Activated CD4-positive, alpha-beta T cell treated with anti-CD3 and anti-CD28 coated beads, Interleukin-2, amount 50 U/mL, for 4 hours (primary cell): ENCODE measurements around the gene CAPN9.
"Not testable (repeated sequence)": the region's sequence is repeated elsewhere in the genome, so short reads cannot be mapped to it uniquely, and the experiment has no call there.

ENCODE experiments used
- DNase-seq, 2 experiments: peaks; one replicate each; pipeline ENCODE4 v3.0.0-alpha.2; 2020

The CAPN9 gene

DNA sequence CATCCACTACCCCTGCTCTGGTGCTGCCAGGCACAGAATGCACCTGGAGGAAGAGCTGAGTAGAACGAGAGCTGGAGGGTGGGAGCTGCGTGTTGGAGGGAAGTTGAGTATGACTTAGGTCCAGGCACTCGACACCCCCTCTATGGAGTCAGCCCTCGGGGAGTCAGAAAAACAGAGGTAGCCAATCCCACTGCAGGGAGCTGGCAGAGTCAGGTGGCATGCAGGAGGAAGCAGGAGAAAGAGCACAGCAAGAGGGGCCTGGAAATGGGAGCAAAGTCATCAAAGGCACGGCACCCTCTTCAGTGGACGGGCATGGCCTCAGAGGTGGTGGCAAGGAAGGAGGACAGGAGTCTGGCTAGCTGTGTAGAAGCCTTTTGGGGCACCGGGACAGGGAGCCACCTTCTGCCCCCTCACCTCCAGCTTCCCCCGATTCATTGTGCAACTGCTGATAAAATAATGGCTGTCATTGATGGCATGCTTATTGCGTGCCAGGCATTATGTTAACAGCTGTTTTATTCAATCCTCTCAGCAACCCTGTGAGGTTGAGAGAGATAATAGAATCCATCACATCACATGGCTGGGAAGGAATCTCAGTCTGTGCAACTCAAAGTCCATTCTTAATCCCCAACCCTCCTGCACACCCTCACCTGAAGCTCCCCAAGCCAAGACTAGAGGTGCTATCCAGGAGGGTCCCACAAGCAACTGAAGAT, 79.1 kb downstream of the CAPN9 start:
- no peak for DNase-seq

DNA sequence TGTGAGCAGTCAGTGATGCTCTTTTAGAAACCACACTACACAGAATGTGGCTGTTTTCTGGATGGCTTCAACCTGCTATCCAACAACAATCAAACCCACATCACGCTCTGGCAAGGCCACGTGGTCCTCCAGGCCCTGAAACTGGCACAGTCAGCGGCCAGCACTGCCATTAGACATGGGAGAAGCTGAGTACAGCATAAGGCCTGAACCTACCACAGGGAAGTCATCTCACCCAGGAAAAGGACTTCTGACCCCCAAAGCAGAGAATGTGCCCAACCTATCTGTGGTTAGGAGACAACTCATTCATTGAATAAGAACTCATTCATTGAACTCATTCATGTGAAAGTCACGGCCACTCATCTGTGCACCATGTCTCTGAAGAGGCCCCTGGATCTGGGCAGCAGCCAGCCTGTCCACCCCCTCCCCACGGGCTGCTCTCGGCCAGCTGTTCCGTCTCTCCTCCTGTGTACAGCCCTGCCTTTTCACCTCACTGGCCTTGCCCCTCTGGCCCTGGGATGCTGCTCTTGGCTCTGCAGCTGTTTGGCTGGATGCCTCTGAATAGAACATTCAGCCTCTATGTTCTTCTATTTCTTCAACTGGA, 80.0 kb downstream of the CAPN9 start:
- no peak for DNase-seq

DNA sequence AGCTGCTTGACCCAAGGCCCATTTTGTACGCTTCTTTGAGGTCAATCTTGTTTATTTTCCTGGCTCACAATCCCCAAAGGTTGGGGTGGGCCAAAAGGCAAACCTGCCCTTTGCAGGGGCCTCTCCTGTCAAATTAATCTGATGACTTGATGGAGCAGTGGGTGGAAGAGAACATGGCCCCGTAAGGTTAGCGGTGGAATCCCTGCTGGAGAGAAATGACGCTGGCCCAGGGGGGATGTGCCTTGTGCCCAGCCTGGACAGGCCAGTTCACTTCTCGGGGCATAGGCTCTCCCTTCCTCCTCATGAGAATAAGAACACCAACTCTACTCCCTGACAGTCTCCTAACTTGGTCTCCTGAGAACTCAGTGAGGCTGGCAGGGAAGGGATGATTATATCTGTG, 80.6 kb downstream of the CAPN9 start:
- no peak for DNase-seq

DNA sequence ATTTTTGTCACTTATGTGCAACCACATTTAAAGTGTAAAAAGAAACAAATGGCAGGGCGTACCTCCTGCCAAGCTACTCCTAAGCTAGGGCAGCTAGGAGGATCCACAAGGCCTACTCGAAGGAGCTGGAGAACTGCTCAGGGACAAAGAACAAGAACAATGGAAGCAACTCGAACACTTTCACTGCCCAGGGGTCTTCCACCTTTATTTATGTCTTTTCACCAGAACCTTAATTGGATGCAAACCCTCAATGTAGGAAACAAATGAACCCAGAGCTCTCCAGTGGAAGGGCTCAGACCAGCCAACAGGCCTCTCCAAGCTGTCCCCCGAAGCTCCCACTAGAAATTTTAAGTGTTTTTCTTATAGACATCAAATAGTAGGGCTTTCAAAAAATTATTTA, 81.2 kb downstream of the CAPN9 start:
- no peak for DNase-seq

DNA sequence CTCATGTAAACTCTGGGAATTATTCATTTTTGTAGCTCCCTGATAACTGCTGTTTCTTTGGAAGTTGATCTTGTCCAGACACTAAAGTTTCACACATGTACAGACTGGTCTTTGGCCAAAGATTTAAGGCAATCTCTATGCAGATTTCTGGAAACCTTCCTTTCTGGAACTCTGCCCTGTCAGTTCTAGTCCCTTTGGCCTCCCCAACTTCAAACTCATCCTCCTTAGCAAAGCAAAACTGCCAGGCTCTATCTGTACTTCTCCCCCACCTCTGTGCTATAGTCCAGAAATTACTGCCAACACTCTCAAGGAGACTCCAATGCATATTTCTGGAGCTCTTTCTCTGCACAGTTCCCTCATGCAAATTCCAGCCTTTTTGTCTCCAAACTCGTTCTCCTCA, 84.6 kb downstream of the CAPN9 start:
- DNase-seq = no peak

DNA sequence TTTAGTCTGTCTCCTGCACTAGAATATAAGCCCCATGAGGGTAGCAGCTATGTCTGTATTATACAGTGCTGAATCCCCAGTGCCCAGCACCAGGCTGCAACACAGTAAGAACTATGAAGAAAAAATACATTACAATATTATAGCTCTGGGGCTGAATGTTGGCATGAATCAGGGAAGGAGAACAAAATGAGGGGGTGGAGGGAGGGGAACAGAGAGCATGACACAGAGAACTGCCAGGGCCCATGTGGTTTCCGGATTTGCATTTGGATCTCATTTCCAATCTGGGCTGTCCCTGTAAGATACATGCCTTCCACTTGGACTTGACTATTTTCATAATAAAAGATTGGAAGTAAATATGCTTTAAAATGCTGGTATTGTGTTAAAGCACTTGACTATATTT, 85.3 kb downstream of the CAPN9 start:
- DNase-seq = no peak

DNA sequence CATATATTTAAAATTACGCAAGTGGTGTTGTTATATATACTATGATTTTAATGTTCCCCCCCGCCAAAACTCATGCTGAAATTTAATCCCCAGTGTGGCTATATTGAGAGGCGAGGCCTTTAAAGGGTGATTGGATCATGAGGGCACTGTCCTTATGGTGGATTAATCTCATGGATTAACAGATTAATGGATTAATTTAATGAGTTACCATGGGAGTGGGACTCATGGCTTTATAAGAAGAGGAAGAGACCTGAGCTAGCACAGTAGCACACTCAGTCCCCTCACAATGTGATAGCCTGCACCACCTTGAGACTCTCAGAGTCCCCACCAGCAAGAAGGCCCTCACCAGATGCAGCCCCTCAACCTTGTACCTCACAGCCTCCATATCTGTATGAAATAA, 86.3 kb downstream of the CAPN9 start:
- DNase-seq = no peak

DNA sequence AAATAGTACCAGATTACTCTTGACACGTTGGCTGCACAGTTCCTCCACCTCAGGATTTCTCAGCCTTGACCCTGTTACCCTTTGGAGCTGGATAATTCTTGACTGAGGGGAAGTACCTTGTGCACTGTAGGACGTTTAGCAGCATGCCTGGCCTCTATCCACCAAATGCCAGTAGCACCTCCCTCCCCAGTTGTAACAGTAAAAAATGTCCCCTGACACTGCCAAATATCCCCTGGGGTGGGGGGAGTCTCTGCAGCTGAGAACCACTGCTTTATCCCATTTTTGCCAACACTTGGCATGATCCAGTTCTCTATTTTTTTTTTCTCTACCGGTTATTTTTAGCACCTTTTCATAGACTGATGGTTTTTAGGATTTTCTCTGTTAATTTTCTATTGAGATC, 87.1 kb downstream of the CAPN9 start:
- DNase-seq = no peak

DNA sequence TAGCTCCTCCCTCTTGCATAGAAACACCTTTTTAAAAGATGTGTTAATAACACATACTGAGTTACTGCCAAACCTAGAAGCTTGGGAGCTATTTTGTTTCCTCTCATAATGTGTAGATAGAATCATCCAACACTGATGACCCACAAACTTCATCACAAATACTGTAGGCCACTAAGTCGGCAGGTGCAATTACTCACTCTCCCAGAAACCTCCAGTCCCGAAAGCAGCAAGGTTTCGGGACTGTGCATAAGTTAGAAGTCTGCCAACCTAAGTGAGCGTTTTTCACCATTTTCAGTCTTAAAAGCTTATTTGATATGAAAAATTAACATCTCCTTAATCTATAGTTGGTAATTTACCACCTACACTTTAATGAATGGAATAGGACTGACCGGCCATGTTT, 89.2 kb downstream of the CAPN9 start:
- DNase-seq = no peak

DNA sequence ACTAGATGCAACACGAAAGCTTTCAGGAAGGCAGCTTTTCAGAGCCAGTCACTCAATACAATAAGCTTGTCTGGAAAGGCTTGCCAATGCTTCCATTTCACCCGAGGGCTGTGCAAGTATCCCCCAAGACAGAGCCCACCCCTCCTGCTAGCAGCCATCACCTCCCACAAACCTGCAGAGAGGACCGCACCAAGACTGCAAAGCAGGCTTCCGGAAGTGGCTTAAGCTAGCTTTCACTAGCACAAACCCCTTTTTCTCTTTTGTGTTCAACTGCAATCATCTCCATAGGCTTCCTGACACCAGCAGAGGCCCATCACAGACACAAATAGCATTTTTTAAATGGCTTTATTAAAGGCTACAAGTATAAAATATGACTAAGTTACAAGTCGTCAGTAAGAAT, 89.6 kb downstream of the CAPN9 start:
- DNase-seq = no peak

DNA sequence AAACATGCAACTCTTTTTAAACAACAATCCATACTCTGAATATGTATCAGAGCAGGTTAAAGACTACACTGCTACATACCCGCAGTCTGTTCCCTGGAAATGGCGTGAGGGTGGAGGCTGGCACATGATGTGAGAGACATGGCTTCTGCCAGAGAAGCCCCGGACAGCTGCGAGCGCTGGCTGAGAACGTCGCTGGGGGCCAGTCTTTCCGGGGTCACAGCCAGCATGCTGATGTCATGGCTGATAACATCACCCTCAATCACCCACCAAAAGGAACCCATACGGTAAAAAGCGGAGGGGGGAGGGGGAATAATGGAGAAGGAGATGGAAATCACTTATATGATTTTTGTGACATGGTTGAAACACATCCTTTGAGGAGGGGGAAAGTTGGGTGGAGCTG, 92.0 kb downstream of the CAPN9 start:
- DNase-seq = no peak

DNA sequence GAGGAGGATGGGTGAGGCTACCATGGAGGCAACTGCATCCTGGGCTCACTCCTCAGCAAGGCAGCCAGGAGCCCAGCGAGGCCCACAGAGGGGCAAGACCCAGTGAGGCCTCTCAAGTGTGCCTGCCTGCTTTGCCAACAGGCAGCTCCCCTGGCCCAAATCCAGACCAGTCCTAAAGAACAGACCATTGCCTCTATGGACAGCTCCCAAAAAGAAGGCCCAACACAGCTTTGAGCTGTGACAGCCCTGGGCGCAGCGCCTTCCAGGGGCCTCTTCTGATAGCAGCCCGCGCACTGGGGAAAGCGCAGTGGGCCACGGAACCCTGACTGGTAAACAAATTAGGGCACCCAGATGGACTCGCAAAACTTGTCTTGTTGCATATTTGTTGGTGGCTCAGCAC, 95.6 kb downstream of the CAPN9 start:
- no peak for DNase-seq

DNA sequence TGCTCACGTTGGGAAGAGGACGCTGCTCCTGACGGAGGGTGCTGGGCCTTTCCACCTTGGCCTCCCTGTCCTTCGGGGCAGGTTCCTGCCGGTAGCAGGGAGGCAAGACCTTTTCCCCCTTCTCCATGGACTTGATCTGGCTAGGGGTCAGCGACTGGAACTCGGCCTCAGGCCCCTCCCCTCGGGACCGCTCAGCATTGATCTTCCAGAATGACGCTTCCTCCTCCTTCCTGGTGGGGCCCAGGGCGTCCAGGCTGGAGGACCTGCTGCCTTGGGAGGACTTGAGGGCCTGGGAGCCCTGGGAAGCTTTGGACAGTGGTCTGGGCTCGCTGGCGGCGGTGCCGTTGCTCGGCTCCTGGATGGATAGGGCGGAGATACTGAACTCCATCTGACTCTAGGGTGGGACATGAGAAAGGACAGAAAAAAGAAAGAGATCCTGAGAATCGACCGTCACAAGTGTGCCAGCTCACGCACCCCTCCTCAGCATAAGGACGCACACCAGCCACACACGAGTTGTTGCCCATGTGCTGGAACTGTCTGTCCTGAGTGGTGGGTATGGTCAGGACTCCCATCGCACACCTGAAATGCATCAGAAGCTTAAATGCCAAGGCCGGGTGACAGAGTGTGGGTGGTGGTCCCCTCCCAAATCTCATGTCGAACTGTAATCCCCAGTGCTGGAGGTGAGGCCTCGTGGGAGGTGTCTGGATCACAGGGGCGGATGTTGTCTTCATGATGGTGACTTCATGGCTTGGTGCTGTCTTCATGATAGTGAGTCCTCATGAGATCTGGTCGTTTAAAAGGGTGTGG, 96.5 kb downstream of the CAPN9 start:
- no peak for DNase-seq

DNA sequence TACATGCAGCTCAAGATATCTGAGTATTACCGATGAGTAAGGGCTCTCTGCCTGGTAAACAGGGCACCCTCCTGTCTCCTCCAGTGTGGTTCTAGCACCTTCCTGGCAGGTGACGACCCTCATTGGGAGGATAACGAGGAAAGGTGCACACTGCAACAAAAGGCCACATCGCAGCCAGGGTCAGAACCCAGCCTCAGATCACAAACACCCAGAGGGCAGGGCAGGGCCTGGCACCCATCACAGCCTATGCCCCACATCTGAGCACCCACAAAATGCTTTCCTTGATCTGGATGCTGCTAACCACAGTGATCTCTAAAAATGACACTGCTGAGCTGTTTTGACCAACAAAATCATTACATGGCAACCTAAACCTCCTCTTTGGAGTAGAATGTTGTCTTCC, 97.4 kb downstream of the CAPN9 start:
- DNase-seq = no peak

DNA sequence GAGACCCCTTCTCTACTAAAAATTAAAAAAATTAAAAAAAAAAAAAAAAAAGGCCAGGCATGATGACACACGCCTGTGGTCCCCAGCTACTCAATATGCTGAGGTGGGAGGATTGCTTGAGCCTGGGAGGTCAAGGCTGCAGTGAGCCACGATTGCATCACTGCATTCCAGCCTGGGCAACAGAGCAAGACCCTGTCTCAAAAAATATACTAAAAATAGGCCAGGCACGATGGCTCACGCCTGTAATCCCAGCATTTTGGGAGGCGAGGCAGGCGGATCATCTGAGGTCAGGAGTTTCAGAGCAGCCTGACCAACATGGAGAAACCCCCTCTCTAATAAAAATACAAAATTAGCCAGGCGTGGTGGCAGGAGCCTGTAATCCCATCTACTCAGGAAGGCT, 98.0 kb downstream of the CAPN9 start:
- not testable (repeated sequence) for DNase-seq

DNA sequence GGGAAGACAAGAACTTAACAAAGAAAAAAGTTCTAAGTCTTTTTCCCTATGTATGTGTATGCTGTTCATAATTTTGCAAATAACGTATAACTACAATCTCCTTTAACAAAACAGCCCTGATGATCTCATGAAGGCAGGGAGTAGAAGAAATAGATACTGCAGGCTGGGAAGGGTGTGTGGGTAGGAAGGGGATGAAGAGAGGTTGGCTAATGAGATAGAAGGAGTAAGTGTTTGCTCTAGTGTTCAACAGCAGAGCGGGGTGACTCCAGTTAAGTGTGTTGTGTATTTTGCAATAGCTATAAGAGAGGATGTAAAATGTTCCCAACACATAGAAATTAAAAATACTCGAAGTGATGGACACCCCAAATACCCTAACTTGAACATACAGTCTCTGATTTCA, 101.0 kb downstream of the CAPN9 start:
- no peak for DNase-seq

DNA sequence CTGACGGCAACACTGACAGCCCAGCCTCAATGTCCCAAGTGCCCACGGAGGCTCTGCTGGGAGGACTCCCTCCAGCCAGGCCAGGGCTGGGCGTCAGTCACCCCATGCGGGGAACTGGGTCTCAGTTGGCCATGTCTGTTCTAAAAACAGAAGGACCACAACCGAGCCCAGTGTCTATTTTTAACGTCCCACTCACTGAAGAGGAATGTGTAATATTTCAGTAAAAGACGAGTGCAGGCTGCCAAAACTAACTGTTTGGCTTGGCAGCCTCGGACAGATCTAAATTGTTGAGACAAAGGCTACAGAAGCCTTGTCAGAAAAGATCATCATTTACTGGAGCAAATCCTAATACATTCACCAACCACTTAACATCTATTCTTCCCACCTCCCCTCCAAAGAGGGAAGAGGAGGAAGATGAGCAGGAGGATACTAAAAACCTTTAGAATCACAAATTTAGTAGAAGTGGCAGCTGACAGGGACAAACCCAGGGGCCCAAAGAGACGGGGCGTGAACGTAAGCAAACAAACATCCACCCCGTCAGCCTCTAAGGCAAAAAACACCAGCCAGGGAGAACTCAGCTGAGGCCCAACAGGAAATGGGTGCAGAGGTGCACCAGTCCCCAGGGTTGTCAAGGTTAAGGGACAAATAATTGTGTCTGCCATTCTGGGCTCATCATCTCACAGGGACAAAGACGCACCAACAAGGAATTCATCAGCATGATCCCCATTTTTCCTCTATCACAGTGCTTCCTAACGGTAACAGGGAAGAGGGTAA, 102.5 kb downstream of the CAPN9 start:
- DNase-seq = no peak

DNA sequence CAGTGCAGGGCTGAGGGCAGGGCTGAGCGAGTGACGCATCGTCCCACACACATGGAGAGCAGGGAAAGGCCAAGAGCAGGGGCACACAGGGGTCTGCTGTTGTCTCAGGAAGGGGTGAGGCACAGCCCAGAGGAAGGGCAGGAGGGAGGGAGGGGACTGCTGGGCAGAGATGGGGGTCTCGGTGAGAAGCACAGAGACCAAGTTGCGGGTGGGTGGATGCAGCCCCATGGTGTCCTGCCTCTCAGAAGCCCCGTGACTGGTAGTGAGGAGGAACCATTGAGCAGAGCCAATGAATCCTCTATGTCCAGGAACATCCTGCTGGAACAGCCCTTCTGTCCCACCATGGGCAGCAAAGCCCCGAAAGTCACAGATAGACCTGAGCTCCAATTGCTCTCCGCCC, 103.4 kb downstream of the CAPN9 start:
- DNase-seq = no peak

DNA sequence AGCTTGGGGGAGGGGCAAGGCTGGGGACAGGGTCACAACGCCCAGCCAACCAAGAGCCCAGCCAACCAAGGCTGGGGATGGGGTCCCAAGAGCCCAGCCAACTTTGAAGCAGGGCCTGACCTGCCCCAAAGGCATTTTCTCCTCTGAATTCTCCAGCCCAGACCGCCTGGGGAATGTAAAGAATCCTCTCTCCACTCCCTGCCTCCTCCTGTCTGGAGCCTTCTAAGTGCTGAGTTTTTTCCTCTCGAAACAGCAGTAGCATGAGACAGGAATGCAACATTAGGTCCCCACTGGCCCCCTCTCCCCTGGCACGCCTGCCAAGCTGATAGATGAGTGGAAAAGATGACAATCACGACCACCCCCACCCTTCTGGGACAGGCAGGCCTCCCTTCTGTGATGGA, 104.1 kb downstream of the CAPN9 start:
- DNase-seq = no peak
